ENCODE data around the gene MTHFD1L. TPM values are rescaled to one million over a fixed set of nuclear protein-coding genes. Genes with fewer than 3 reads are reported as not detected.
"Not testable (repeated sequence)": the region's sequence is repeated elsewhere in the genome, so short reads cannot be mapped to it uniquely, and the experiment has no call there.

Gene MTHFD1L
- total RNA-seq, 2 donors from 2014 or later = 4.1 to 12.2 TPM

- no peak for DNase-seq (ENCODE audit: low spot score)
- Histone ChIP-seq H3K4me3 (no peak overlapping the region), H3K36me3 (no peaks in the 10 kb centered on the region), H3K9me3 (no peaks in the 10 kb centered on the region), H3K27me3 (no peaks in the 10 kb centered on the region), H3K27ac (no peak overlapping the region), H3K4me1 (peaks cover 0 to 15% of the 10 kb centered on the region in 2 donors)
- no peak for TF ChIP-seq CTCF (IDR thresholded peaks at IDR 0.05)
These were observed 218.8 kb downstream of the MTHFD1L start for GRCh38 chr6:151084275-151084674.

GRCh38 chr6:151087055-151087454, 221.6 kb downstream of the MTHFD1L start:
- DNase-seq (ENCODE audit: low spot score); H3K27ac ChIP-seq; H3K36me3 ChIP-seq; H3K4me3 ChIP-seq; H3K9me3 ChIP-seq; H3K27me3 ChIP-seq: not testable (repeated sequence)
- H3K4me1 ChIP-seq = peaks cover 0 to 15% of the 10 kb centered on the region in 2 donors

GRCh38 chr6:151087861-151088598, 222.5 kb downstream of the MTHFD1L start:
- H3K27ac ChIP-seq = peak overlapping the region in 1 of 2 donors; percentile 47
- H3K4me1 ChIP-seq = peaks cover 0 to 15% of the 10 kb centered on the region in 2 donors
- H3K4me3 ChIP-seq = no peak overlapping the region
- DNase-seq (ENCODE audit: low spot score) = no peak
- no peaks in the 10 kb centered on the region for H3K9me3 ChIP-seq
- H3K36me3 ChIP-seq = no peaks in the 10 kb centered on the region
- no peaks in the 10 kb centered on the region for H3K27me3 ChIP-seq
- TF ChIP-seq CTCF (IDR thresholded peaks at IDR 0.05) = no peak

- no peak overlapping the region for H3K4me3 ChIP-seq
- H3K4me1 ChIP-seq = peaks cover 0 to 15% of the 10 kb centered on the region in 2 donors
- H3K27ac ChIP-seq = peak overlapping the region in 1 of 2 donors; percentile 11
- no peaks in the 10 kb centered on the region for H3K36me3 ChIP-seq
- no peaks in the 10 kb centered on the region for H3K27me3 ChIP-seq
- H3K9me3 ChIP-seq = no peaks in the 10 kb centered on the region
- DNase-seq (ENCODE audit: low spot score) = no peak
- no peak for TF ChIP-seq CTCF (IDR thresholded peaks at IDR 0.05)
These were observed 223.1 kb downstream of the MTHFD1L start for GRCh38 chr6:151088599-151088935.

GRCh38 chr6:151088963-151089362, 223.5 kb downstream of the MTHFD1L start:
- TF ChIP-seq CTCF (IDR thresholded peaks at IDR 0.05) = no peak
- Histone ChIP-seq H3K4me3 (no peak overlapping the region), H3K27ac (peak overlapping the region in 1 of 2 donors; percentile 11), H3K27me3 (no peaks in the 10 kb centered on the region), H3K4me1 (peaks cover 0 to 15% of the 10 kb centered on the region in 2 donors), H3K36me3 (no peaks in the 10 kb centered on the region), H3K9me3 (no peaks in the 10 kb centered on the region)
- DNase-seq (ENCODE audit: low spot score) = no peak

- no peak for TF ChIP-seq CTCF (IDR thresholded peaks at IDR 0.05)
- H3K27me3 ChIP-seq = no peaks in the 10 kb centered on the region
- DNase-seq (ENCODE audit: low spot score) = no peak
- no peaks in the 10 kb centered on the region for H3K36me3 ChIP-seq
- H3K9me3 ChIP-seq = no peaks in the 10 kb centered on the region
- no peak overlapping the region for H3K4me3 ChIP-seq
- H3K4me1 ChIP-seq = peaks cover 0 to 15% of the 10 kb centered on the region in 2 donors
- no peak overlapping the region for H3K27ac ChIP-seq
These were observed 224.5 kb downstream of the MTHFD1L start for GRCh38 chr6:151089978-151090377.

Data from right atrium auricular region (tissue), 2 donors.